Measurements from ENCODE around the gene GPR39.

The GPR39 gene

GRCh38 chr2:132465917-132466316, 49.3 kb downstream of the GPR39 start:
- no peak overlapping the region for H3K27ac ChIP-seq (ENCODE audit: low read depth, low read length)
- no peaks in the 10 kb centered on the region for H3K36me3 ChIP-seq (ENCODE audit: low read length)
- H3K4me3 ChIP-seq (ENCODE audit: insufficient read depth, low read length, poor library complexity, severe bottlenecking), result no peak overlapping the region
- H3K9ac ChIP-seq (ENCODE audit: low read length), result no peak overlapping the region
- TF ChIP-seq CTCF (IDR thresholded peaks at IDR 0.05; ENCODE audit: insufficient read depth, low read length, poor library complexity, severe bottlenecking) (no peak), EZH2phosphoT487 (conservative IDR thresholded peaks at IDR 0.05; ENCODE audit: low read length) (no peak)
- no peaks in the 10 kb centered on the region for H3K27me3 ChIP-seq (ENCODE audit: low read length)
- no peaks in the 10 kb centered on the region for H3K9me2 ChIP-seq (replicated peaks; ENCODE audit: insufficient read depth, low read length)
- no peak overlapping the region for H3K4me2 ChIP-seq (ENCODE audit: low read depth, low read length, poor library complexity, severe bottlenecking)
- no peaks in the 10 kb centered on the region for H3K79me2 ChIP-seq (ENCODE audit: insufficient read depth, low read length)
- H3K9me3 ChIP-seq (ENCODE audit: insufficient read depth, low read length), result peaks cover 25% of the 10 kb centered on the region; the same call in 1 of the 2 replicates
- no peak overlapping the region for H2AFZ ChIP-seq (ENCODE audit: low read depth, low read length, severe bottlenecking)
- no peaks in the 10 kb centered on the region for H3F3A ChIP-seq (ENCODE audit: insufficient read depth)
- H4K20me1 ChIP-seq (ENCODE audit: low read depth, low read length), result no peaks in the 10 kb centered on the region

GRCh38 chr2:132466428-132467028, 49.9 kb downstream of the GPR39 start:
- Histone ChIP-seq H4K20me1 (ENCODE audit: low read depth, low read length) (no peaks in the 10 kb centered on the region), H3K79me2 (ENCODE audit: insufficient read depth, low read length) (no peaks in the 10 kb centered on the region), H2AFZ (ENCODE audit: low read depth, low read length, severe bottlenecking) (no peak overlapping the region), H3K4me2 (ENCODE audit: low read depth, low read length, poor library complexity, severe bottlenecking) (no peak overlapping the region), H3K36me3 (ENCODE audit: low read length) (no peaks in the 10 kb centered on the region), H3K27ac (ENCODE audit: low read depth, low read length) (no peak overlapping the region), H3K4me3 (ENCODE audit: insufficient read depth, low read length, poor library complexity, severe bottlenecking) (no peak overlapping the region), H3K9me2 (replicated peaks; ENCODE audit: insufficient read depth, low read length) (no peaks in the 10 kb centered on the region), H3K9me3 (ENCODE audit: insufficient read depth, low read length) (peaks cover 25% of the 10 kb centered on the region; the same call in 1 of the 2 replicates), H3F3A (ENCODE audit: insufficient read depth) (no peaks in the 10 kb centered on the region), H3K9ac (ENCODE audit: low read length) (no peak overlapping the region), H3K27me3 (ENCODE audit: low read length) (no peaks in the 10 kb centered on the region)
- TF ChIP-seq EZH2phosphoT487 (conservative IDR thresholded peaks at IDR 0.05; ENCODE audit: low read length) (no peak), CTCF (IDR thresholded peaks at IDR 0.05; ENCODE audit: insufficient read depth, low read length, poor library complexity, severe bottlenecking) (no peak)

- H2AFZ ChIP-seq (ENCODE audit: low read depth, low read length, severe bottlenecking), result no peak overlapping the region
- H3K9ac ChIP-seq (ENCODE audit: low read length), result no peak overlapping the region
- no peaks in the 10 kb centered on the region for H3K36me3 ChIP-seq (ENCODE audit: low read length)
- no peak overlapping the region for H3K4me2 ChIP-seq (ENCODE audit: low read depth, low read length, poor library complexity, severe bottlenecking)
- H4K20me1 ChIP-seq (ENCODE audit: low read depth, low read length), result no peaks in the 10 kb centered on the region
- H3K27me3 ChIP-seq (ENCODE audit: low read length), result no peaks in the 10 kb centered on the region
- peaks cover 25% of the 10 kb centered on the region; the same call in 1 of the 2 replicates for H3K9me3 ChIP-seq (ENCODE audit: insufficient read depth, low read length)
- TF ChIP-seq CTCF (IDR thresholded peaks at IDR 0.05; ENCODE audit: insufficient read depth, low read length, poor library complexity, severe bottlenecking), result no peak
- H3K4me3 ChIP-seq (ENCODE audit: insufficient read depth, low read length, poor library complexity, severe bottlenecking), result no peak overlapping the region
- no peaks in the 10 kb centered on the region for H3K79me2 ChIP-seq (ENCODE audit: insufficient read depth, low read length)
- H3K27ac ChIP-seq (ENCODE audit: low read depth, low read length), result no peak overlapping the region
- no peaks in the 10 kb centered on the region for H3K9me2 ChIP-seq (replicated peaks; ENCODE audit: insufficient read depth, low read length)
- no peaks in the 10 kb centered on the region for H3F3A ChIP-seq (ENCODE audit: insufficient read depth)
Measured at GRCh38 chr2:132468821-132469675, 52.4 kb downstream of the GPR39 start.
